GM12891 (cell line): ENCODE results near the gene RNF183.

Experiments
- POLR2A ChIP-seq: IDR thresholded peaks from 2 replicates; pipeline ENCODE4 v1.6.1; 2011; ENCODE audit warnings: low read depth, low read length, control low read depth
- TAF1 ChIP-seq: IDR thresholded peaks from 2 replicates; pipeline ENCODE4 v1.6.1; 2011; ENCODE audit warnings: low read depth, low read length, control low read depth

DNA sequence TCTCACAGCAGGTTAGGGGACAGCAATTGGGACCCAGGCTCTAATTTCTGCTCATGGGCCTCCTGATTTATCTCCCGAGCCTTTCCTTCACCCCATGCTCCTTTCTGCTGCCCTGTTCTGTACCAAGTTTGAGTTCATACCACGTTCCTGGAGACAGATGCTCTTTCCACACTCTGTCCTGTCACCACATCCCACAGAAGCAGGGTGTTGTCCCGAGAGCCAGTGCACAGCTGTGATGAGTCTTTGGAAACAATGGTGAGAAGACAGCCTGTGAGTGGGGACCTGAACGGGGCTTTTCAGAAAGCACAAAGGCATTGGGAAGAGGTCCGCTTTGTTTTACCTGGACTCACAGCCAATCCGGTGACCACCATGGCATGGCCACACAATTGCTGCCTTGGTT is 19.5 kb upstream of the RNF183 start:
- TF ChIP-seq POLR2A (no peak), TAF1 (no peak)
